Caco-2 (cell line): ENCODE data around the gene PCDHGC4. TPM values are rescaled to one million over a fixed set of nuclear protein-coding genes. Genes with fewer than 3 reads are reported as not detected.

Experiments
- BruUV-seq: library from RNA; stranded (reverse); fragments of 400-500 nt; replicated peaks from 2 replicates; lab custom pipeline; 2021; lab: Mats Ljungman, UMichigan
- CTCF ChIA-PET: fragments of 300-600 bp; sonication (Branson Sonifier 250); formaldehyde crosslinking; loops from one replicate; lab custom pipeline; 2022; ENCODE audit warnings: antibody characterized with exemption; lab: Charles Lee
- POLR2A ChIA-PET: fragments of 300-600 bp; sonication (Branson Sonifier 250); formaldehyde crosslinking; loops from one replicate; lab custom pipeline; 2022; ENCODE audit warnings: antibody characterized with exemption; lab: Charles Lee
- DNase-seq, 2 experiments: peaks; one replicate each; pipeline versions ENCODE4 v3.0.0 to v3.0.0-alpha.2; 2020 to 2022
- H3K27me3 ChIP-seq: replicated peaks from 2 replicates; pipeline ENCODE4 v1.6.0; 2011; ENCODE audit warnings: low read length; ENCODE audit not compliant: control insufficient read depth, insufficient read depth
- H3K36me3 ChIP-seq: 2 replicates; pipeline ENCODE4 v1.5.1; 2011; ENCODE audit warnings: low read length; ENCODE audit not compliant: control insufficient read depth, insufficient read depth
- H3K4me1 ChIP-seq: fragments of 250-450 bp; sonication (Bioruptor Pico); 2 replicates; pipeline ENCODE4 v1.5.1; 2020; ENCODE audit warnings: mild to moderate bottlenecking
- H3K4me3 ChIP-seq: 2 replicates; pipeline ENCODE4 v1.5.1; 2011; ENCODE audit warnings: low read depth, mild to moderate bottlenecking, control low read depth, low read length
- H3K9me3 ChIP-seq: fragments of 250-450 bp; sonication (Bioruptor Pico); 2 replicates; pipeline ENCODE4 v1.5.1; 2020; ENCODE audit warnings: mild to moderate bottlenecking, moderate library complexity
- H3K27ac Mint-ChIP-seq: one replicate; pipeline ENCODE4 v1.8.0; 2022; ENCODE audit warnings: mixed read lengths; ENCODE audit not compliant: unreplicated experiment
- H3K27me3 Mint-ChIP-seq: one replicate; pipeline ENCODE4 v1.8.0; 2022; ENCODE audit warnings: mixed read lengths; ENCODE audit not compliant: insufficient read depth, unreplicated experiment
- H3K36me3 Mint-ChIP-seq: one replicate; pipeline ENCODE4 v1.8.0; 2022; ENCODE audit warnings: mild to moderate bottlenecking, mixed read lengths; ENCODE audit not compliant: insufficient read depth, unreplicated experiment
- H3K4me1 Mint-ChIP-seq: one replicate; pipeline ENCODE4 v1.8.0; 2022; ENCODE audit warnings: low read depth, mixed read lengths; ENCODE audit not compliant: unreplicated experiment
- H3K4me3 Mint-ChIP-seq: one replicate; pipeline ENCODE4 v1.8.0; 2022; ENCODE audit warnings: mild to moderate bottlenecking, moderate library complexity, mixed read lengths; ENCODE audit not compliant: unreplicated experiment
- H3K9me3 Mint-ChIP-seq: one replicate; pipeline ENCODE4 v1.8.0; 2022; ENCODE audit warnings: mixed read lengths; ENCODE audit not compliant: unreplicated experiment
- CTCF ChIP-seq, 2 experiments: fragments of 200-600 bp in 1 of 2; IDR thresholded peaks; 1 replicate in 1 of 2; 2 replicates in 1 of 2; pipeline versions ENCODE4 v1.5.1 to v1.8.0; 2011 to 2022; ENCODE audit warnings: antibody characterized with exemption in 1 of 2, control low read depth in 1 of 2, inconsistent platforms in 1 of 2, low read depth in 1 of 2, low read length in 1 of 2, mild to moderate bottlenecking in 1 of 2, moderate library complexity in 1 of 2; ENCODE audit not compliant: insufficient read depth in 1 of 2, severe bottlenecking in 1 of 2, unreplicated experiment in 1 of 2
- intact Hi-C: fragments of 100-400 bp; cut with micrococcal nuclease; formaldehyde crosslinking; loops from one replicate; pipeline ENCODE4 v1.10.0; 2022; ENCODE audit not compliant: unreplicated experiment
- total RNA-seq: library from RNA; stranded (reverse); gene quantifications from 2 replicates; pipeline ENCODE4 v1.2.3, GENCODE V29; 2022

The PCDHGC4 gene
- total RNA-seq, 1 experiment from 2014 or later, result 0.39 TPM

GRCh38 chr5:141491323-141492167, 6.7 kb downstream of the PCDHGC4 start:
- no peak for DNase-seq
- no TSS peak for BruUV-seq
- Histone ChIP-seq H3K36me3 (no peaks in the 10 kb centered on the region), H3K4me3 (no peak overlapping the region), H3K9me3 (no peaks in the 10 kb centered on the region), H3K27me3 (no peaks in the 10 kb centered on the region), H3K4me1 (no peaks in the 10 kb centered on the region)
- Mint-ChIP-seq H3K36me3 (peaks cover 6% of the 10 kb centered on the region), H3K27me3 (peaks cover 6% of the 10 kb centered on the region), H3K4me3 (no peak overlapping the region), H3K27ac (no peak overlapping the region), H3K9me3 (no peaks in the 10 kb centered on the region), H3K4me1 (peaks cover 7% of the 10 kb centered on the region)
- POLR2A ChIA-PET, result no interaction called here
- TF ChIP-seq CTCF (IDR thresholded peaks at IDR 0.05; ENCODE audit: insufficient read depth in 1 of 2, low read depth in 1 of 2, low read length in 1 of 2, severe bottlenecking in 1 of 2, unreplicated experiment in 1 of 2), result no peak
- CTCF ChIA-PET, result no interaction called here
- intact Hi-C loops, result no loop called here

- intact Hi-C loops, result no loop called here
- no peaks in the 10 kb centered on the region for H3K9me3 Mint-ChIP-seq
- CTCF ChIA-PET, result no interaction called here
- no peak overlapping the region for H3K4me3 ChIP-seq
- H3K27ac Mint-ChIP-seq, result no peak overlapping the region
- no peak overlapping the region for H3K4me3 Mint-ChIP-seq
- POLR2A ChIA-PET, result no interaction called here
- H3K9me3 ChIP-seq, result no peaks in the 10 kb centered on the region
- no peaks in the 10 kb centered on the region for H3K27me3 ChIP-seq
- no peak for DNase-seq
- H3K4me1 ChIP-seq, result no peaks in the 10 kb centered on the region
- no peak for TF ChIP-seq CTCF (IDR thresholded peaks at IDR 0.05; ENCODE audit: insufficient read depth in 1 of 2, low read depth in 1 of 2, low read length in 1 of 2, severe bottlenecking in 1 of 2, unreplicated experiment in 1 of 2)
- no peaks in the 10 kb centered on the region for H3K36me3 ChIP-seq
- peaks cover 6% of the 10 kb centered on the region for H3K27me3 Mint-ChIP-seq
- peaks cover 7% of the 10 kb centered on the region for H3K4me1 Mint-ChIP-seq
- peaks cover 6% of the 10 kb centered on the region for H3K36me3 Mint-ChIP-seq
- no TSS peak for BruUV-seq
Measured at GRCh38 chr5:141492168-141492885, 7.5 kb downstream of the PCDHGC4 start.

GRCh38 chr5:141493500-141494422, 8.9 kb downstream of the PCDHGC4 start:
- H3K36me3 Mint-ChIP-seq, result peaks cover 6% of the 10 kb centered on the region
- peaks cover 6% of the 10 kb centered on the region for H3K27me3 Mint-ChIP-seq
- H3K27me3 ChIP-seq, result no peaks in the 10 kb centered on the region
- no peaks in the 10 kb centered on the region for H3K9me3 Mint-ChIP-seq
- no peaks in the 10 kb centered on the region for H3K4me1 ChIP-seq
- TF ChIP-seq CTCF (IDR thresholded peaks at IDR 0.05; ENCODE audit: insufficient read depth in 1 of 2, low read depth in 1 of 2, low read length in 1 of 2, severe bottlenecking in 1 of 2, unreplicated experiment in 1 of 2), result no peak
- H3K36me3 ChIP-seq, result no peaks in the 10 kb centered on the region
- no peak overlapping the region for H3K4me3 Mint-ChIP-seq
- H3K4me3 ChIP-seq, result no peak overlapping the region
- no peak overlapping the region for H3K27ac Mint-ChIP-seq
- no peak for DNase-seq
- ChIA-PET CTCF (no interaction called here), POLR2A (no interaction called here)
- H3K4me1 Mint-ChIP-seq, result peaks cover 7% of the 10 kb centered on the region
- no TSS peak for BruUV-seq
- intact Hi-C loops, result no loop called here
- H3K9me3 ChIP-seq, result no peaks in the 10 kb centered on the region
